HG02642 (cell line): Measurements from ENCODE around the gene PYGB.
"Not testable (repeated sequence)": the region's sequence is repeated elsewhere in the genome, so short reads cannot be mapped to it uniquely, and the experiment has no call there.

Experiments used
- ATAC-seq: cut with Tn5 transposase; IDR thresholded peaks from one replicate; pipeline ENCODE4 v1.9.1; 2021; ENCODE audit warnings: mild to moderate bottlenecking; ENCODE audit not compliant: unreplicated experiment, poor library complexity

Gene PYGB

DNA sequence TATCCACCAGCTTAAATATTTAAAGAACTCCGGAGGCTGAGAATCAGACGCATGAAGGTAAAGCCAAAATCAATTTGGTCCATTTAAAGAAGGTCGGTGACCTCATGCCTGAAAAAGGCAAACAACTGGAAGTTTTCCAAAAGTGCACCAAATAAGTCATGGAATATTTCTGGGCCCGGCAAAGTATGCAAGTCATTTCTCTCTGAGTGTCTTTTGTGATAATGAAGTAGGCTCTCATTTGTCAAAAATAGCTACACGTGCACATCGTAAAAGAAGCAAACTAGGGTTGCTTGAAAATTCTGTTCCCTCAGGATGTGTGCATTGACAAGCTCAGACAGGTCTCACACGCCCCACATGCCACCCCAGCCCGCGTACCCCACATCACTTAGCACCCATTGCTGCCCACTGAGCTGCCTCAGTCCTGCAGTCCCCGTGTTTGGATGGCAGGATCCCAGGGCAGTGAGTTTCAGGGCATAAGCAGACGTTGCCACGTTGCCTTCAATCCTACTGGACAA lies 20.5 kb upstream of the PYGB start:
- ATAC-seq, result no peak

GRCh38 chr20:25229486-25230165 lies 18.3 kb upstream of the PYGB start:
- no peak for ATAC-seq

DNA sequence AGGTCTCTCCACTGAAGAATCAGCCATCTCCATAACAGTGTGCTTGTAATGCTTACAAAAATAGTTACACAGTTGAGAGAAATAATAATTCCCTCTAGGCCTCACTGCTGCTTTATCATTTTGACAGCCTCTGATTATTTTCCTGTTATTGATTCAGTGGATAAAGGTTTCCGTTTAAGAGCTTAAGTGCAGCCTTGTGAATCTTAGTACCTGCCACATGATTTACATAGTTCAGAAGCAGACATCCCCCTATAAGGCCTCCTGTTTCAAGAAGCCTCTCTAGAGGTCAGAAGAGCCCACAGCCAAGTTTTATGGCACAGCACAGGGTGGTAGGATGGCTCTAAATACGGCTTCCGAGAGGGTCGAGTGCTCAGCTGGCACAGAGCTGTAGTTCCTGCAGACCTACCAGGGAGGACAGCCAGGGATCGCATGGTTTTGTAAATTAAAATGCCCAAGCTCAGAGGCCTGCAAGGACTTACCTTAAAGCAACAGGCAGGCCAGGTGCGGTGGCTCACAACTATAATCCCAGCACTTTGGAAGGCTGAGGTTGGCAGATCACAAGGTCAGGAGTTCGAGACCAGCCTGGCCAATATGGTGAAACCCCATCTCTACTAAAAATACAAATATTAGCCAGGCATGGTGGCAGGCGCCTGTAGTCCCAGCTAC lies 17.6 kb upstream of the PYGB start:
- ATAC-seq, result peak; percentile 84

DNA sequence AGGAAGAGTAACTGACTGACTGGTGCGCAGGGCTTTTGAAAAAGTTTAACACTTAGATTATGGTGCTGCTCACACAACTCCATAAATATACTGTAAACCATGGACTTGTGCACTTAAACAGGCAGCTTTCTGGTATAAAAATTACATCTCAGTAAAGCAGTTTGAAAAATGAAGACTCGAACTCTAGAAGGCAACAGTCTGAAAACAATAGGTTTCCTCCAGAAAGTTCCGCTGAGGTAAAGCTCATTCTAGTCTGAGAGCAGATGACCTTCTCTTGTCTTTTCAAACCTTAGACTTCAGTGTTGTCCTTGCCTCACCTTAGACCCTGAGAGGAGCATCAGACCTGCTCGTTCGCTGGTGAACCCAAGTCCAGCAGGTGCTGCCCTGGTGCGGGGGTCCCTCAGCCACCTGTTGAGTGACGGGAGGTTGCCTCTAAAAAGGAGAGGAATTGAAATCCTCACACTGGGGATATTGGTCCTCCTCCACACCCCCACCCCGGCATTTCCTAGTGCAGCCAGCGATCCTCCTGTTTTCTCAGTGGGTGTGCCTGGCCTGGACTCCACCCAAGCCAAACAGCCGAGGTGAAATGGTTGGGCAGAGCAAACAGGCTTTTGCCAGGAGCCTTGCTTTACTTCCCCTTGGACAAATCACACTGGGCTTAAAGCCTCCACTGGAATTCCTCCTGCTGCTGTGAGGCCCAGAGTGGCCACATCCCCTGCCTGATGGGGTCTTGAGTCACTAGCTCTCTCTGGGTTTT lies 14.7 kb upstream of the PYGB start:
- ATAC-seq, result no peak

GRCh38 chr20:25234009-25234849 lies 13.7 kb upstream of the PYGB start:
- not testable (repeated sequence) for ATAC-seq

- ATAC-seq, result no peak
Observed at GRCh38 chr20:25236450-25237304, 11.2 kb upstream of the PYGB start.

DNA sequence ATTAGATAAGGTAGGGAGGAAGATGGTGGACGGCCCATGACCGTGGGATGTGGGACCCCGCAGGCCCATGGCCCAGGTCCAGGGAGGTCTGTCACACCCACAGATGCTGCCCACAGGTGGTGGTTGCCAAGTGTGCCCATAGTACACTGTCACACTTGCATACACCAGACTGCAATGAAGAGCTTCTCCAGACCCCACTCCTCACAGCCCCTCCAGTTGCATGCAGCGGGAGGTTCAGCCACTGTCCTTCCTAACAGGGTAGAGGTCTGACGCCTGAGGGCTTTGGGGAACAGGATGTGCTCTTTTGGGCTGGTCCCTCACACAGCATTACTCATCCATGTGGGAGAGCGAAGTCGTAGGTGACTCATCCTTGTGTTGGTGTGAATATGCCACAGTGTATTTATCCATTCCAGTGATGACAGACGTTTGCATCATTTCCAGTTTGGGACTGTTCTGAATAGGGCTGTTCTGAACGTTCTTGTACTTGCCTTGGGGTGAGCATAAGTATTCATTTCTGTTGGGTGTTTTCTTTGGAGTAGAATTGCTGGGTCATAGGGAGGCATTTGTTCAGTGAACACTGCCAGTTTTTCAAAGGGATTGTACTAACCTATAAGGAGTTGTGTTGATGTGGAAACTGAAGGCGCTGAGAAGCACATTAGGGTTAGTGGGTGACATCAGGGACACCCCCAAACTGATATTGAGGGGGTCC lies 10.1 kb upstream of the PYGB start:
- no peak for ATAC-seq

DNA sequence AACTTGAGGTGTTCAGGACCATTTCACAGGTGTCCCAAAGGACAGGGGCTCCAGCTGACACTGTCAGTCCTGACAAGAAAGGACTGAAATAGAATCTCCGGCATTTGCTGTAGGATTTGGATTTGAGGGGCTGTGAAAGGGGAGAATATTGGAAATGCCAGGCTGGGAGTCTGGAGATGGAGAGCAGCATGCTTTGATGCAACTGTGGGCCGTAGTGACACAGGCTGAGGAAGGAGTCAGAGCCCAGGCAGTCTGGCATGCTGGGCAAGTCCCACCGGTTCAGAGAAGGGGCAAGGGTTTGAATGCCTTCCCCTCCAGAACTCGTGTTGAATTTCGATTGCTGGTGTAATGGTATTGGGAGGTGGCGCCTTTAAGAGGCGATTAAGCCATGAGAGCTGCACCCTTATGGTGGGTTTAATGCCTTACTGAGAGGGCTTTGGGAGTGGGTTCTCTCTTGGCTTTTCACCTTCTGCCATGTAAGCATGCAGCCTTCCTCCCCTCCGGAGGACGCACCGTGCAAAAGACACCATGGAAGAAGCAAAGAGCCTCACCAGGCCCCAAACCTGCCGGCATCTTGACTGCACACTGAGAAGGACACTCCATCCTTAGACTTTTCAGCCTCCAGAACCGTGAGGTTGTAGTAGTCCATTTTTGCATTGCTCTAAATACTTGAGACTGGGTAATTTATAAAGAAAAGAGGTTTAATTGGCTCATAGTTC lies 9.4 kb upstream of the PYGB start:
- ATAC-seq, result no peak

- ATAC-seq, result no peak
Observed at GRCh38 chr20:25239387-25240370, 8.2 kb upstream of the PYGB start.

DNA sequence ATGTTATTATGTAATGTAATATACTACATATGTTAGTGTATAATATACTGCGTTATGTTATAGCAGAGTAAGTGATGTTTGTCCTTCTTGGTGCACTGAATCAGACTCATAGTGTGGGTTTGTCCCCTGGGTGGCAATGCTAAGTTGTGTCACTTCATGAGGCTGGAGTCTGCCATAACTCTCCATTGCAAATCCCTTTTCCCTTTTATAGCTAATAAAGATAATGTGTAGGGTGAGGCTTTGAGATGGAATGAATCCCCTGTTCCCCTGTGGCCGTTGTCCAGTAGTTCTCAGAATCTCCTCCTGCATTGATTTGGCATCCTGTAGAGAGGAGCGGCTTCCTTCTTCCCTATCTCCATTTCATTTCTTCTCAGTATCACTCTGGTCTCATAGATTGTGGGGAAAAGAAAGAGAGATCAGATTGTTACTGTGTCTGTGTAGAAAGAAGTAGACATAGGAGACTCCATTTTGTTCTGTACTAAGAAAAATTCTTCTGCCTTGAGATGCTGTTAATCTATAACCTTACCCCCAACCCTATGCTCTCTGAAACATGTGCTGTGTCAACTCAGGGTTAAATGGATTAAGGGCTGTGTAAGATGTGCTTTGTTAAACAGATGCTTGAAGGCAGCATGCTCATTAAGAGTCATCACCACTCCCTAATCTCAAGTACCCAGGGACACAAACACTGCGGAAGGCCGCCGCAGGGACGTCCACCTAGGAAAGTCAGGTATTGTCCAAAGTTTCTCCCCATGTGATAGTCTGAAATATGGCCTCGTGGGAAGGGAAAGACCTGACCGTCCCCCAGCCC lies 6.8 kb upstream of the PYGB start:
- ATAC-seq, result not testable (repeated sequence)

GRCh38 chr20:25241659-25241955 lies 6.3 kb upstream of the PYGB start:
- not testable (repeated sequence) for ATAC-seq

- no peak for ATAC-seq
Observed at GRCh38 chr20:25242231-25242630, 5.7 kb upstream of the PYGB start.

DNA sequence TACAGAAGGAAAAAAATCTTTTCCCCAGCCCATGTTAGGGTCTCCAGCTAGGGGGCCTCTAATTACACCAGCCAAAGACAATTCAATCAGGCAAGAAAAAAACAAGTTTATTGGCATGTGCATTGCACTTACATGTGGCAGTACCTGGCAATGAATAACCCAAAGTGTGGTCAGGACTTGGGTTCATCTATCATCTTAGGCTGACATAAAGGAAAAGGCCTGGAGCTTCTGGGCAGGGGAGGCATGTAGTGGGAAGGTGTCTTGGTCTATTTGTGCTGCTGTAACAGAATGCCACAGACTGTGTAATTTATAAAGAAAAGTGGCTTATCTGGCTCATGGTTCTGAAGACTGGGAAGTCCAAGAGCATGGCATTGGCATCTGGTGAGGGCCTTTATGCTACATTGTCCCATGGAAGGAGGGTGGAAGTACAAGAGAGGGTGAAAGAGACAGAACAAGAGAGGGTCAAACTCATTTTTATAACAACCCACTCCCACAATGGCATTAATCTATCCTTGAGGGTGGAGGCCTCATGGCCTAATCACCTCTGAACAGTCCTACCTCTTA lies 4.4 kb upstream of the PYGB start:
- ATAC-seq, result no peak

DNA sequence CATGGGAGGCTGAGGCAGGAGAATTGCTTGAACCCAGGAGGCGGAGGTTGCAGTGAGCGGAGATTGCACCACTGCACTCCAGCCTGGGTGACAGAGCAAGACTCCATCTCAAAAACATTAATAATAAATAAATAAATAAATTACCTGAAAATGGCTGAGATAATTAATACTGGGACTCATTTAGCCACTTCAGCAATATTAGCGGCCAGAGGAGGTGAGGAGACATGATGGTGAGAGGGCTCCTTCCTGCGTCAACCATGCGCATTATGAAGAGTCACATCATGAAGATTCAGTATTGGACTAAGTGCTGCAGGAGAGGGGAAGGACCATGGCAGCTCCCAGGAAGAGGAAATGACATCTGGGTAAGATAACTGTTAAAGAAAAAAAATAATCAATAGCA lies 2.9 kb upstream of the PYGB start:
- no peak for ATAC-seq

DNA sequence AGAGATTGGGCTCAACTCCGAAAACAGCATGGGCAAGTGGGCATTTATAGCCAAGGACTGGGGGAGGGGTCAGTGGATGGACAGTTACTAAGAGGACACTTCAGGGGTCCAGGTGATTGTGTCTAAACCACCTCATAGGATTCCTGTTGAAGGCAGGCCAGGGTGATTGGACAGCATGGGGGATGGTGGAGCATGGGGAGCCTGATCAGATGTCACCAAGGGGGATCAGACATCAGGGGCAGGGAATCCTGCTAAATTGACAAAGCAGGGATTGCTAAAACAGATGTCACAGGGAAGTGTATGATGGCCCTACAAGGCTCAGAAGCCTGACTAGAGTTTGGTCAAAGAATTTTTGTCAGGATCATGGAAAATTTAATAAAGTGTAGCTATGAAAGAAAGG lies 2.4 kb upstream of the PYGB start:
- ATAC-seq, result no peak
